IMR-90 (cell line): ENCODE results near the gene TMC7. TPM values are rescaled to one million over a fixed set of nuclear protein-coding genes. Genes with fewer than 3 reads are reported as not detected.

ENCODE experiments used
- ATAC-seq: fragments of 200-7000 bp; cut with Tn5 transposase; 2 replicates; pipeline ENCODE4 v1.9.1; 2020; ENCODE audit warnings: low read depth, mild to moderate bottlenecking, moderate library complexity
- BruUV-seq: library from RNA; stranded (reverse); fragments of 400-500 nt; replicated peaks from 2 replicates; lab custom pipeline; 2021; lab: Mats Ljungman, UMichigan
- CTCF ChIA-PET: fragments of 300-600 bp; formaldehyde crosslinking; extraction: SDS; loops from one replicate; lab custom pipeline; 2021; ENCODE audit warnings: antibody characterized with exemption; lab: Yijun Ruan, JAX
- POLR2A ChIA-PET: fragments of 300-600 bp; sonication (Branson Sonifier 250); formaldehyde crosslinking; loops from one replicate; lab custom pipeline; 2022; ENCODE audit warnings: antibody characterized with exemption; ENCODE audit not compliant: unreplicated experiment; lab: Charles Lee
- DNase-seq: peaks from one replicate; pipeline ENCODE4 v3.0.0; 2013
- H2AFZ ChIP-seq: replicated peaks from 2 replicates; pipeline ENCODE3; 2013; ENCODE audit warnings: low read length, mild to moderate bottlenecking; ENCODE audit not compliant: poor library complexity
- H2AK5ac ChIP-seq: 2 replicates; pipeline ENCODE4 v1.6.1; 2013; ENCODE audit warnings: low read depth, low read length, inconsistent platforms
- H2AK9ac ChIP-seq: replicated peaks from 2 replicates; pipeline ENCODE3; 2013; ENCODE audit warnings: mild to moderate bottlenecking, low read depth, low read length, moderate library complexity; ENCODE audit not compliant: poor library complexity
- H2BK120ac ChIP-seq: 2 replicates; pipeline ENCODE4 v1.6.1; 2013; ENCODE audit warnings: low read depth, low read length, inconsistent platforms
- H2BK15ac ChIP-seq: 3 replicates; pipeline ENCODE4 v1.6.1; 2013; ENCODE audit warnings: low read depth, low read length, inconsistent platforms
- H2BK20ac ChIP-seq: 2 replicates; pipeline ENCODE4 v1.6.1; 2013; ENCODE audit warnings: low read depth, mild to moderate bottlenecking, inconsistent platforms, low read length, moderate library complexity
- H2BK5ac ChIP-seq: 2 replicates; pipeline ENCODE4 v1.6.1; 2013; ENCODE audit warnings: mild to moderate bottlenecking, low read depth, low read length, inconsistent platforms; ENCODE audit not compliant: poor library complexity, severe bottlenecking
- H3K14ac ChIP-seq: replicated peaks from 2 replicates; pipeline ENCODE4 v1.6.1; 2013; ENCODE audit warnings: low read depth, low read length, inconsistent platforms
- H3K18ac ChIP-seq: 2 replicates; pipeline ENCODE4 v1.6.1; 2013; ENCODE audit warnings: low read depth, low read length, control low read depth
- H3K23ac ChIP-seq: 2 replicates; pipeline ENCODE4 v1.6.1; 2013; ENCODE audit warnings: low read depth, low read length, inconsistent platforms
- H3K27ac ChIP-seq: 2 replicates; pipeline ENCODE4 v1.5.1; 2013; ENCODE audit warnings: mild to moderate bottlenecking, control low read depth, low read length; ENCODE audit not compliant: insufficient read depth
- H3K27me3 ChIP-seq: 2 replicates; pipeline ENCODE4 v1.6.1; 2013; ENCODE audit warnings: low read length; ENCODE audit not compliant: control insufficient read depth, insufficient read depth
- H3K36me3 ChIP-seq: 2 replicates; pipeline ENCODE4 v1.6.1; 2013; ENCODE audit warnings: low read length, mixed read lengths; ENCODE audit not compliant: control insufficient read depth, insufficient read depth
- H3K4ac ChIP-seq: 2 replicates; pipeline ENCODE4 v1.6.1; 2013; ENCODE audit warnings: low read depth, low read length, inconsistent platforms
- H3K4me1 ChIP-seq: 2 replicates; pipeline ENCODE4 v1.6.1; 2013; ENCODE audit warnings: low read length, mixed read lengths; ENCODE audit not compliant: control insufficient read depth, insufficient read depth
- H3K4me2 ChIP-seq: 2 replicates; pipeline ENCODE4 v1.6.1; 2013; ENCODE audit warnings: low read depth, mild to moderate bottlenecking, control low read depth, low read length, moderate library complexity
- H3K4me3 ChIP-seq: 2 replicates; pipeline ENCODE4 v1.5.1; 2013; ENCODE audit warnings: low read depth, mild to moderate bottlenecking, control low read depth, low read length, moderate library complexity; ENCODE audit not compliant: insufficient read depth
- H3K56ac ChIP-seq: 2 replicates; pipeline ENCODE4 v1.6.1; 2013; ENCODE audit warnings: low read length, inconsistent platforms; ENCODE audit not compliant: insufficient read depth; ENCODE audit errors: extremely low read depth
- H3K79me1 ChIP-seq, 2 experiments: 2 replicates each; pipeline ENCODE4 v1.6.1; 2013; ENCODE audit warnings: low read length in 2 of 2, inconsistent platforms in 1 of 2, low read depth in 1 of 2
- H3K9ac ChIP-seq: 2 replicates; pipeline ENCODE4 v1.6.1; 2013; ENCODE audit warnings: low read depth, low read length, control low read depth
- H3K9me1 ChIP-seq: 2 replicates; pipeline ENCODE4 v1.6.1; 2013; ENCODE audit warnings: low read length, inconsistent platforms; ENCODE audit not compliant: insufficient read depth
- H3K9me3 ChIP-seq: 2 replicates; pipeline ENCODE4 v1.6.1; 2013; ENCODE audit warnings: low read length; ENCODE audit not compliant: control insufficient read depth, insufficient read depth
- H4K20me1 ChIP-seq: 2 replicates; pipeline ENCODE4 v1.6.1; 2013; ENCODE audit warnings: low read length, inconsistent platforms; ENCODE audit not compliant: insufficient read depth
- H4K5ac ChIP-seq: 2 replicates; pipeline ENCODE4 v1.6.1; 2013; ENCODE audit warnings: mild to moderate bottlenecking, low read depth, low read length, control low read depth
- H4K8ac ChIP-seq, 2 experiments: 2 replicates each; pipeline ENCODE4 v1.6.1; 2013; ENCODE audit warnings: low read depth in 2 of 2, low read length in 2 of 2, control low read depth in 1 of 2, inconsistent platforms in 1 of 2
- H4K91ac ChIP-seq: 2 replicates; pipeline ENCODE4 v1.6.1; 2013; ENCODE audit warnings: low read depth, low read length, inconsistent platforms; ENCODE audit not compliant: insufficient read depth
- CHD1 ChIP-seq: IDR thresholded peaks from 2 replicates; pipeline ENCODE4 v1.6.1; 2012; ENCODE audit warnings: low read depth, low read length, improper control_type of control experiment
- ELK1 ChIP-seq: fragments of 150-350 bp; IDR thresholded peaks from 2 replicates; pipeline ENCODE4 v1.6.1; 2016; ENCODE audit warnings: low read depth, mild to moderate bottlenecking, low read length, moderate library complexity, borderline replicate concordance
- MAFK ChIP-seq: IDR thresholded peaks from 2 replicates; pipeline ENCODE4 v1.6.1; 2012; ENCODE audit warnings: low read depth, low read length, improper control_type of control experiment
- MXI1 ChIP-seq: IDR thresholded peaks from 2 replicates; pipeline ENCODE4 v1.6.1; 2012; ENCODE audit warnings: low read depth, mild to moderate bottlenecking, low read length, moderate library complexity, borderline replicate concordance
- POLR2A ChIP-seq: IDR thresholded peaks from 2 replicates; pipeline ENCODE4 v1.6.1; 2012; ENCODE audit warnings: mild to moderate bottlenecking, low read depth, low read length
- SMC3 ChIP-seq: fragments of 150-350 bp; IDR thresholded peaks from 2 replicates; pipeline ENCODE4 v1.6.1; 2016; ENCODE audit warnings: low read depth, mild to moderate bottlenecking, antibody characterized with exemption, low read length, moderate library complexity
- dilution Hi-C: fragments of 300-500 bp; cut with HindIII; formaldehyde crosslinking; loops from one replicate; pipeline ENCODE4 v1.14.3; 2018; ENCODE audit warnings: low sequenced_read_pairs; ENCODE audit not compliant: unreplicated experiment
- in situ Hi-C: fragments of 300-500 bp; cut with MboI; formaldehyde crosslinking; loops from 3 replicates; pipeline ENCODE4 v1.14.3; 2019; ENCODE audit warnings: low sequenced_read_pairs, inconsistent platforms, mixed read lengths
- intact Hi-C: fragments of 100-400 bp; cut with micrococcal nuclease; formaldehyde crosslinking; loops from 2 replicates; pipeline ENCODE4 v1.10.0; 2022
- polyA plus RNA-seq, 3 experiments: library from polyadenylated mRNA; depleted of rRNA; stranded (reverse); fragments of >200 nt; gene quantifications; 2 replicates each; pipeline ENCODE4 v1.2.3, GENCODE V29; 2012; ENCODE audit warnings: low replicate concordance in 1 of 3
- total RNA-seq: library from RNA; depleted of rRNA; stranded (reverse); fragments of >200 nt; gene quantifications from 2 replicates; pipeline ENCODE4 v1.2.3, GENCODE V29; 2012

The TMC7 gene
- total and polyA plus RNA-seq, 2 of the 4 experiments (the other 2 are of a cell fraction): 0.27 to 0.36 TPM

- TF ChIP-seq ELK1 (no peak), MAFK (no peak)
Observed at GRCh38 chr16:18936727-18937340, 46.9 kb upstream of the TMC7 start (continued).

GRCh38 chr16:18937390-18937789, 46.3 kb upstream of the TMC7 start:
- H3K18ac ChIP-seq: no peak overlapping the region
- no TSS peak for BruUV-seq
- H3K9me3 ChIP-seq: no peaks in the 10 kb centered on the region
- no peak overlapping the region for H4K8ac ChIP-seq
- no peaks in the 10 kb centered on the region for H3K9me1 ChIP-seq
- no peak overlapping the region for H2AK9ac ChIP-seq
- DNase-seq: no peak
- H3K23ac ChIP-seq: no peak overlapping the region
- no peak overlapping the region for H2BK15ac ChIP-seq
- H2BK5ac ChIP-seq: no peak overlapping the region
- no peak overlapping the region for H3K4ac ChIP-seq
- no peak for ATAC-seq
- ChIA-PET CTCF (interaction anchor here (0.5 kb wide), 1 partner anchor 44 kb away, joined by 4 read pairs; no protein-coding TSS in a partner anchor), POLR2A (no interaction called here)
- no peak overlapping the region for H4K5ac ChIP-seq
- H2AK5ac ChIP-seq: no peak overlapping the region
- H3K27me3 ChIP-seq: no peaks in the 10 kb centered on the region; the same call in 1 of the 2 replicates
- no peaks in the 10 kb centered on the region for H3K79me1 ChIP-seq
- in situ Hi-C loops: no loop called here
- H4K20me1 ChIP-seq: no peaks in the 10 kb centered on the region
- dilution Hi-C loops: no loop called here
- H3K9ac ChIP-seq: no peak overlapping the region
- no peak overlapping the region for H2BK20ac ChIP-seq
- H3K4me3 ChIP-seq: no peak overlapping the region
- H3K27ac ChIP-seq: no peak overlapping the region
- H2AFZ ChIP-seq: no peak overlapping the region
- H2BK120ac ChIP-seq: no peak overlapping the region
- no peak overlapping the region for H3K4me2 ChIP-seq
- H3K36me3 ChIP-seq: no peaks in the 10 kb centered on the region
- H4K91ac ChIP-seq: no peak overlapping the region
- H3K4me1 ChIP-seq: no peaks in the 10 kb centered on the region
- H3K14ac ChIP-seq: no peak overlapping the region
- no peak for TF ChIP-seq CHD1
- TF ChIP-seq ELK1: no peak
- no peak for TF ChIP-seq MXI1
- no peak for TF ChIP-seq POLR2A
- TF ChIP-seq SMC3: no peak
- TF ChIP-seq MAFK: no peak
- H3K56ac ChIP-seq: no peak overlapping the region
- intact Hi-C loops: no loop called here
